Psoas muscle (tissue), 8 donors: ENCODE measurements around the gene GRK7. TPM values are rescaled to one million over a fixed set of nuclear protein-coding genes. Genes with fewer than 3 reads are reported as not detected.
"Not testable (repeated sequence)": the region's sequence is repeated elsewhere in the genome, so short reads cannot be mapped to it uniquely, and the experiment has no call there.

Source experiments
- ATAC-seq, 4 donors: fragments of 200-7000 bp; cut with Tn5 transposase; one replicate each; pipeline ENCODE4 v1.9.1; 2020; ENCODE audit warnings: moderate library complexity in 3 of 4, mild to moderate bottlenecking in 2 of 4
- DNase-seq, 2 donors: peaks; one replicate each; pipeline ENCODE4 v3.0.0-alpha.2; 2020
- H3K27ac ChIP-seq: fragments of 200-600 bp; one replicate; pipeline ENCODE4 v1.8.0; 2022
- H3K27me3 ChIP-seq, 3 donors: fragments of 200-600 bp in 1 of 3; one replicate each; pipeline versions ENCODE4 v1.6.1 to v1.8.0; 2013 to 2022; ENCODE audit warnings: low read length in 2 of 3, mild to moderate bottlenecking in 2 of 3, moderate library complexity in 1 of 3; ENCODE audit not compliant: insufficient read depth in 3 of 3
- H3K36me3 ChIP-seq, 2 donors: fragments of 200-600 bp in 1 of 2; one replicate each; pipeline versions ENCODE4 v1.6.1 to v1.8.0; 2013 to 2022; ENCODE audit warnings: low read depth in 1 of 2, mild to moderate bottlenecking in 1 of 2, moderate library complexity in 1 of 2; ENCODE audit not compliant: insufficient read depth in 1 of 2
- H3K4me1 ChIP-seq: fragments of 200-600 bp; one replicate; pipeline ENCODE4 v1.8.0; 2022
- H3K4me3 ChIP-seq: fragments of 200-600 bp; one replicate; pipeline ENCODE4 v1.8.0; 2022; ENCODE audit warnings: mild to moderate bottlenecking
- H3K9me3 ChIP-seq: fragments of 200-600 bp; one replicate; pipeline ENCODE4 v1.8.0; 2022
- CTCF ChIP-seq: fragments of 200-600 bp; IDR thresholded peaks from one replicate; pipeline ENCODE4 v1.8.0; 2022; ENCODE audit warnings: antibody characterized with exemption
- WGBS, 3 donors: extraction: QIAGEN DNeasy Blood & Tissue Kit; methylation state at CpG; one replicate each; pipeline versions ENCODE4 v1.1.6 to v1.1.7; 2013; 5-methylcytosine and 5-hydroxymethylcytosine counted together
- intact Hi-C, 2 donors: fragments of 100-400 bp; cut with DNase I; formaldehyde crosslinking; loops; one replicate each; pipeline versions ENCODE4 v1.11.0 to v1.14.2; 2022
- polyA plus RNA-seq, 3 donors: library from polyadenylated mRNA; stranded (reverse); fragments of 200-250 nt; gene quantifications; one replicate each; pipeline ENCODE4 v1.2.3, GENCODE V29; 2013
- total RNA-seq, 4 donors: library from RNA; stranded (reverse); fragmentation: NEBNext Ultra II Directional in 2 of 4; extraction: Animal tissue kit (Norgen Biotek cat#: 25700) in 2 of 4; gene quantifications; one replicate each; pipeline versions ENCODE4 v1.2.1 to v1.2.4, GENCODE V29; 2021 to 2023
- donor health status: healthy with polysubstance abuse.
- donor health status: DM: no; HTN: no; CAD: no; lungs with moderate emphysema.
- donor health status: Bipolar disorder and iron deficiency.
- donor health status: healthy.
- donor health status: DM: yes; HTN: yes; CAD: no.
- donor health status: DM: no; HTN: no; CAD: no.
- donor health status: DM: no; HTN: no; CAD: no.
- donor health status: DM: yes; HTN: yes; CAD: no.

The GRK7 gene
- total and polyA plus RNA-seq, 7 donors = 0.04 to 0.64 (median 0.11) TPM; not detected in 3

- ATAC-seq (no peak), DNase-seq (no peak)
- no peaks in the 10 kb centered on the region for H3K27me3 ChIP-seq
- WGBS, 3 donors = 68 to 73% (median 69%) methylated on average over 2 of the region's 2 CpGs
- no peak for TF ChIP-seq CTCF
- intact Hi-C loops = no loop called here
- H3K27ac ChIP-seq = no peak overlapping the region
- H3K36me3 ChIP-seq = no peaks in the 10 kb centered on the region
- H3K4me3 ChIP-seq = no peak overlapping the region
- H3K4me1 ChIP-seq = no peaks in the 10 kb centered on the region
- no peaks in the 10 kb centered on the region for H3K9me3 ChIP-seq
Observed at GRCh38 chr3:141784531-141784930, 21.3 kb downstream of the GRK7 start.

GRCh38 chr3:141788149-141788548, 24.9 kb downstream of the GRK7 start:
- H3K4me1 ChIP-seq = no peaks in the 10 kb centered on the region
- TF ChIP-seq CTCF = no peak
- no peaks in the 10 kb centered on the region for H3K36me3 ChIP-seq
- H3K27me3 ChIP-seq = no peaks in the 10 kb centered on the region
- ATAC-seq (no peak), DNase-seq (no peak)
- intact Hi-C loops = no loop called here
- H3K9me3 ChIP-seq = no peaks in the 10 kb centered on the region
- no peak overlapping the region for H3K4me3 ChIP-seq
- 82 to 92% (median 85%) methylated on average over 4 of the region's 4 CpGs for WGBS, 3 donors
- no peak overlapping the region for H3K27ac ChIP-seq

GRCh38 chr3:141788750-141789149, 25.5 kb downstream of the GRK7 start:
- H3K4me3 ChIP-seq, H3K4me1 ChIP-seq, ATAC-seq, DNase-seq, H3K9me3 ChIP-seq, H3K27me3 ChIP-seq, intact Hi-C loops, H3K36me3 ChIP-seq, H3K27ac ChIP-seq: not testable (repeated sequence)
- WGBS, 3 donors = 79 to 84% (median 83%) methylated on average over 5 of the region's 5 CpGs

GRCh38 chr3:141789281-141789680, 26.1 kb downstream of the GRK7 start:
- WGBS, 3 donors = 89 to 95% (median 92%) methylated on average over 7 of the region's 7 CpGs
- no peak for TF ChIP-seq CTCF

GRCh38 chr3:141790171-141790570, 27.0 kb downstream of the GRK7 start:
- H3K4me3 ChIP-seq = no peak overlapping the region
- no peak for TF ChIP-seq CTCF
- no peak overlapping the region for H3K27ac ChIP-seq
- 89 to 95% (median 94%) methylated on average over 4 of the region's 4 CpGs for WGBS, 3 donors
- DNase-seq (no peak), ATAC-seq (no peak)
- H3K4me1 ChIP-seq = no peaks in the 10 kb centered on the region
- H3K9me3 ChIP-seq = no peaks in the 10 kb centered on the region
- no peaks in the 10 kb centered on the region for H3K36me3 ChIP-seq
- intact Hi-C loops = loop anchor here in 1 of 2 donors (5.0 kb wide), 1 partner anchor 72 kb away; no protein-coding TSS in a partner anchor
- no peaks in the 10 kb centered on the region for H3K27me3 ChIP-seq

More at GRCh38 chr3:141789281-141789680, 26.1 kb downstream of the GRK7 start:
- ATAC-seq (no peak), DNase-seq (no peak)
- Histone ChIP-seq H3K9me3 (no peaks in the 10 kb centered on the region), H3K27ac (no peak overlapping the region), H3K4me3 (no peak overlapping the region), H3K27me3 (no peaks in the 10 kb centered on the region), H3K36me3 (no peaks in the 10 kb centered on the region), H3K4me1 (no peaks in the 10 kb centered on the region)
- intact Hi-C loops = no loop called here
